Kidney (tissue), 14 donors: ENCODE measurements around the gene SMIM26. TPM values are rescaled to one million over a fixed set of nuclear protein-coding genes. Genes with fewer than 3 reads are reported as not detected.

Experiments used
- DNase-seq, 5 donors: peaks; one replicate each; pipeline ENCODE4 v3.0.0-alpha.2; 2013 to 2020
- FAIRE-seq: peaks from 2 replicates; lab custom pipeline; 2012; peaks lifted over from hg19 to GRCh38; lab: Jason Lieb, UNC
- H3K27ac ChIP-seq, 2 donors: one replicate each; pipeline ENCODE4 v1.7.0; 2013; ENCODE audit warnings: low read depth in 2 of 2, low read length in 2 of 2, inconsistent platforms in 1 of 2
- H3K27me3 ChIP-seq: one replicate; pipeline ENCODE4 v1.7.1; 2013; ENCODE audit warnings: low read length, inconsistent platforms; ENCODE audit not compliant: control insufficient read depth, insufficient read depth
- H3K36me3 ChIP-seq, 3 donors: one replicate each; pipeline versions ENCODE4 v1.7.0 to v1.7.1; 2013; ENCODE audit warnings: low read length in 3 of 3, control low read depth in 1 of 3, inconsistent platforms in 1 of 3; ENCODE audit not compliant: insufficient read depth in 3 of 3, control insufficient read depth in 2 of 3
- H3K4me1 ChIP-seq, 3 donors: one replicate each; pipeline versions ENCODE4 v1.7.0 to v1.7.1; 2013; ENCODE audit warnings: low read length in 3 of 3, inconsistent platforms in 1 of 3, low read depth in 1 of 3; ENCODE audit not compliant: control insufficient read depth in 2 of 3, insufficient read depth in 2 of 3
- H3K4me3 ChIP-seq, 3 donors: one replicate each; pipeline versions ENCODE4 v1.7.0 to v1.8.1; 2013; ENCODE audit warnings: low read length in 3 of 3, control low read depth in 1 of 3, inconsistent platforms in 1 of 3
- H3K9ac ChIP-seq, 3 donors: one replicate each; pipeline versions ENCODE4 v1.7.0 to v1.7.1; 2013; ENCODE audit warnings: low read length in 3 of 3, control low read depth in 1 of 3, inconsistent platforms in 1 of 3
- H3K9me3 ChIP-seq, 3 donors: one replicate each; pipeline versions ENCODE4 v1.7.0 to v1.7.1; 2013; ENCODE audit warnings: low read length in 3 of 3, control low read depth in 1 of 3, inconsistent platforms in 1 of 3; ENCODE audit not compliant: control insufficient read depth in 2 of 3, insufficient read depth in 1 of 3
- CTCF ChIP-seq: IDR thresholded peaks from 3 replicates; pipeline ENCODE4 v1.5.1; 2012; ENCODE audit warnings: mild to moderate bottlenecking, moderate library complexity, borderline replicate concordance; ENCODE audit not compliant: insufficient read depth; ENCODE audit errors: extremely low read depth
- intact Hi-C: fragments of 100-400 bp; cut with DNase I; formaldehyde crosslinking; loops from one replicate; pipeline ENCODE4 v1.11.1; 2022
- polyA plus RNA-seq: library from polyadenylated mRNA; stranded (reverse); fragments of 350-450 nt; fragmentation: Illumina TruSeq; extraction: RNeasy Lipid Tissue Mini Kit (QIAGEN cat#74804); gene quantifications from one replicate; pipeline ENCODE4 v1.2.3, GENCODE V29; 2014; ENCODE audit warnings: low read depth, low replicate concordance; ENCODE audit not compliant: insufficient read depth
- total RNA-seq: library from RNA; stranded (reverse); fragmentation: NEBNext Ultra II Directional; extraction: Animal tissue kit (Norgen Biotek cat#: 25700); gene quantifications from one replicate; pipeline ENCODE4 v1.2.1, GENCODE V29; 2021
- donor health status: control.
- donor health status: control.
- donor health status: control.
- donor health status: control.
- donor health status: control.
- donor health status: DM: yes; HTN: yes; CAD: no.
- donor health status: Normal renal cell carcinoma (clear cell type).

SMIM26 gene
- total and polyA plus RNA-seq, 2 donors from 2014 or later, result 60.1 to 207 TPM

- Histone ChIP-seq H3K36me3 (peaks cover 19 to 70% (median 57%) of the 10 kb centered on the region in 3 donors), H3K4me3 (no peak overlapping the region), H3K9me3 (no peaks in the 10 kb centered on the region), H3K4me1 (no peaks in the 10 kb centered on the region), H3K27ac (no peak overlapping the region), H3K9ac (no peak overlapping the region), H3K27me3 (no peaks in the 10 kb centered on the region)
- intact Hi-C loops, result no loop called here
- no peak for FAIRE-seq
- no peak for DNase-seq
- TF ChIP-seq CTCF, result no peak
These were observed 38.2 kb upstream of the SMIM26 start for GRCh38 chr20:18529041-18529440.

- H3K4me3 ChIP-seq, result no peak overlapping the region
- no peak for DNase-seq
- no peaks in the 10 kb centered on the region for H3K4me1 ChIP-seq
- intact Hi-C loops, result no loop called here
- H3K9ac ChIP-seq, result no peak overlapping the region
- no peaks in the 10 kb centered on the region for H3K27me3 ChIP-seq
- no peak overlapping the region for H3K27ac ChIP-seq
- FAIRE-seq, result no peak
- H3K9me3 ChIP-seq, result no peaks in the 10 kb centered on the region
- no peak for TF ChIP-seq CTCF
- H3K36me3 ChIP-seq, result peaks cover 14 to 52% (median 43%) of the 10 kb centered on the region in 3 donors
These were observed 34.6 kb upstream of the SMIM26 start for GRCh38 chr20:18532626-18533025.

GRCh38 chr20:18533491-18533890 is 33.7 kb upstream of the SMIM26 start:
- no peaks in the 10 kb centered on the region for H3K4me1 ChIP-seq
- H3K27me3 ChIP-seq, result no peaks in the 10 kb centered on the region
- DNase-seq (no peak), FAIRE-seq (no peak)
- H3K27ac ChIP-seq, result no peak overlapping the region
- H3K36me3 ChIP-seq, result peaks cover 14 to 45% (median 35%) of the 10 kb centered on the region in 3 donors
- TF ChIP-seq CTCF, result no peak
- no peak overlapping the region for H3K9ac ChIP-seq
- no peak overlapping the region for H3K4me3 ChIP-seq
- no peaks in the 10 kb centered on the region for H3K9me3 ChIP-seq
- intact Hi-C loops, result no loop called here

- Histone ChIP-seq H3K27me3 (no peaks in the 10 kb centered on the region), H3K9me3 (no peaks in the 10 kb centered on the region), H3K4me3 (no peak overlapping the region), H3K9ac (no peak overlapping the region), H3K36me3 (peaks cover 14 to 41% (median 30%) of the 10 kb centered on the region in 3 donors), H3K27ac (no peak overlapping the region), H3K4me1 (no peaks in the 10 kb centered on the region)
- no peak for TF ChIP-seq CTCF
- no peak for FAIRE-seq
- intact Hi-C loops, result no loop called here
- no peak for DNase-seq
These were observed 33.1 kb upstream of the SMIM26 start for GRCh38 chr20:18533978-18534644.
